ENCODE data around the gene PTER.

- peak; percentile 39 for TF ChIP-seq CTCF (IDR thresholded peaks at IDR 0.05)
- no peak for TF ChIP-seq EZH2 (IDR thresholded peaks at IDR 0.05)
Measured at GRCh38 chr10:16518822-16519221, 82.0 kb downstream of the PTER start.

Data from neural progenitor cell (in vitro differentiated cells).